Lung (tissue), 16 donors: Measurements from ENCODE around the gene KRTAP10-10. TPM values are rescaled to one million over a fixed set of nuclear protein-coding genes. Genes with fewer than 3 reads are reported as not detected.

Experiments used
- ATAC-seq: fragments of 200-7000 bp; cut with Tn5 transposase; one replicate; pipeline ENCODE4 v1.9.1; 2020; ENCODE audit warnings: moderate number of reproducible peaks; ENCODE audit not compliant: insufficient read depth, low FRiP score
- DNase-seq, 3 donors: peaks; one replicate each; pipeline ENCODE4 v3.0.0-alpha.2; 2013 to 2017
- H3K27ac ChIP-seq, 2 donors: one replicate each; pipeline ENCODE4 v1.5.1; 2013; ENCODE audit warnings: mild to moderate bottlenecking in 2 of 2, moderate library complexity in 2 of 2, control low read depth in 1 of 2, inconsistent platforms in 1 of 2, low read depth in 1 of 2, low read length in 1 of 2
- H3K27me3 ChIP-seq, 3 donors: one replicate each; pipeline ENCODE4 v1.5.1; 2013; ENCODE audit warnings: low read length in 2 of 3; ENCODE audit not compliant: control insufficient read depth in 3 of 3, insufficient read depth in 3 of 3
- H3K36me3 ChIP-seq, 4 donors: one replicate each; pipeline ENCODE4 v1.5.1; 2013; ENCODE audit warnings: low read length in 4 of 4, mild to moderate bottlenecking in 1 of 4, moderate library complexity in 1 of 4; ENCODE audit not compliant: control insufficient read depth in 4 of 4, insufficient read depth in 4 of 4
- H3K4me1 ChIP-seq, 5 donors: one replicate each; pipeline ENCODE4 v1.5.1; 2013; ENCODE audit warnings: low read length in 5 of 5, mild to moderate bottlenecking in 2 of 5, moderate library complexity in 1 of 5; ENCODE audit not compliant: control insufficient read depth in 5 of 5, insufficient read depth in 5 of 5
- H3K4me3 ChIP-seq: one replicate; pipeline ENCODE4 v1.5.1; 2013; ENCODE audit warnings: mild to moderate bottlenecking, control low read depth, moderate library complexity
- H3K9ac ChIP-seq, 2 donors: one replicate each; pipeline ENCODE4 v1.5.1; 2013; ENCODE audit warnings: low read length in 2 of 2, control low read depth in 1 of 2; ENCODE audit not compliant: insufficient read depth in 1 of 2
- H3K9me3 ChIP-seq, 4 donors: one replicate each; pipeline ENCODE4 v1.5.1; 2013; ENCODE audit warnings: low read length in 3 of 4, mild to moderate bottlenecking in 1 of 4, moderate library complexity in 1 of 4; ENCODE audit not compliant: control insufficient read depth in 4 of 4, insufficient read depth in 3 of 4
- WGBS, 2 donors: extraction: QIAGEN DNeasy Blood & Tissue Kit; methylation state at CpG; one replicate each; pipeline ENCODE4 v1.1.7; 2013; 5-methylcytosine and 5-hydroxymethylcytosine counted together
- long read RNA-seq, 5 donors: transcript quantifications; one replicate each; lab custom pipeline, GENCODE V29; 2026
- polyA plus RNA-seq, 2 donors: library from polyadenylated mRNA; stranded (reverse); fragments of 200-250 nt; gene quantifications; one replicate each; pipeline ENCODE4 v1.2.1, GENCODE V29; 2013
- total RNA-seq, 2 donors: library from RNA; depleted of rRNA in 1 of 2; stranded (reverse); fragments of >200 nt in 1 of 2; gene quantifications; one replicate each; pipeline ENCODE4 v1.2.1, GENCODE V29; 2014 to 2021
- TF ChIP-seq, protein P1 (sequence below): IDR thresholded peaks from 2 replicates; pipeline ENCODE4 v1.5.1; 2012; ENCODE audit warnings: mild to moderate bottlenecking; ENCODE audit errors: control extremely low read depth, extremely low read depth
- donor health status: control.
- donor health status: control.
- donor health status: Bipolar disorder and iron deficiency.
- donor health status: healthy.
- donor health status: DM: yes; HTN: yes; CAD: no.

Gene KRTAP10-10, protein sequence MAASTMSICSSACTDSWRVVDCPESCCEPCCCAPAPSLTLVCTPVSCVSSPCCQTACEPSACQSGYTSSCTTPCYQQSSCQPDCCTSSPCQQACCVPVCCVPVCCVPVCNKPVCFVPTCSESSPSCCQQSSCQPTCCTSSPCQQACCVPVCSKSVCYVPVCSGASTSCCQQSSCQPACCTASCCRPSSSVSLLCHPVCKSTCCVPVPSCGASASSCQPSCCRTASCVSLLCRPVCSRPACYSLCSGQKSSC
- total RNA-seq (not detected), polyA plus RNA-seq (not detected)
- long read RNA-seq, donor 1, result 0 reads
- long read RNA-seq, donor 2, result 0 reads
- long read RNA-seq, donor 3, result 0 reads
- long read RNA-seq, donor 4, result 0 reads
- long read RNA-seq, donor 5, result 0 reads

DNA sequence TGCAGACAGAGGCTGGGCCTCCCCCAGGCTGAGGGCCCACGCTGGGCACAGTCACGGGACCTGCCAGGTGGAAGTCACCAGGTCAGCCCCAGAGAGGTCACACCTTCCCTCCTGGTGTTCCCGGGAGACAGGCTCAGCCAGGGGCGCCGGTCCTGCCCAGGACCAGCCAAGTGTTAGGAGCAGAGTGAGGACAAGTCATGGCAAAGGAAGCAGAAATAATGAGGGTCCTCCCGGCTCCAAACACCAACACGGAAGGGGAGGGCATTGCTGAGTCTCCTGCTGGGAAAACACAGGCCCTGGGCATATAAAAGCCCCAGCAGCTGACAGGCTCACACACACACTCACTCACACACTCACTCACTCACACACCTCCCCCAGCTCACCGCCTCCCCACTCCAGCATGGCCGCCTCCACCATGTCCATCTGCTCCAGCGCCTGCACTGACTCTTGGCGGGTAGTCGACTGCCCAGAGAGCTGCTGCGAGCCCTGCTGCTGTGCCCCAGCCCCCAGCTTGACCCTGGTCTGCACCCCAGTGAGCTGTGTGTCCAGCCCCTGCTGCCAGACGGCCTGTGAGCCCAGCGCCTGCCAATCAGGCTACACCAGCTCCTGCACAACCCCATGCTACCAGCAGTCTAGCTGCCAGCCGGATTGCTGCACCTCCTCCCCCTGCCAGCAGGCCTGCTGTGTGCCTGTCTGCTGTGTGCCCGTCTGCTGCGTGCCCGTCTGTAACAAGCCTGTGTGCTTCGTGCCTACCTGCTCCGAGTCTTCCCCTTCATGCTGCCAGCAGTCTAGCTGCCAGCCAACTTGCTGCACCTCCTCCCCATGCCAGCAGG lies at the start of gene KRTAP10-10:
TSS of gene KRTAP10-10 (plus strand) at position 339 of the 833 bp plus-strand sequence. CDS start at position 401, 62 bp downstream.
- Histone ChIP-seq H3K27me3 (peaks cover 0 to 3% (median 0%) of the 10 kb centered on the region in 3 donors), H3K36me3 (no peaks in the 10 kb centered on the region), H3K27ac (no peak within 1 kb of the TSS), H3K9ac (no peak within 1 kb of the TSS), H3K4me3 (no peak within 1 kb of the TSS), H3K4me1 (peaks cover 0 to 5% (median 0%) of the 10 kb centered on the region in 5 donors), H3K9me3 (peaks cover 0 to 11% (median 3%) of the 10 kb centered on the region in 4 donors)
- DNase-seq, result peak in 1 of 3 donors; percentile 29
- ATAC-seq, result no peak
- WGBS, 2 donors, result 59 to 64% methylated on average over 18 to 21 of the region's 21 CpGs
- TF ChIP-seq, protein P1, sequence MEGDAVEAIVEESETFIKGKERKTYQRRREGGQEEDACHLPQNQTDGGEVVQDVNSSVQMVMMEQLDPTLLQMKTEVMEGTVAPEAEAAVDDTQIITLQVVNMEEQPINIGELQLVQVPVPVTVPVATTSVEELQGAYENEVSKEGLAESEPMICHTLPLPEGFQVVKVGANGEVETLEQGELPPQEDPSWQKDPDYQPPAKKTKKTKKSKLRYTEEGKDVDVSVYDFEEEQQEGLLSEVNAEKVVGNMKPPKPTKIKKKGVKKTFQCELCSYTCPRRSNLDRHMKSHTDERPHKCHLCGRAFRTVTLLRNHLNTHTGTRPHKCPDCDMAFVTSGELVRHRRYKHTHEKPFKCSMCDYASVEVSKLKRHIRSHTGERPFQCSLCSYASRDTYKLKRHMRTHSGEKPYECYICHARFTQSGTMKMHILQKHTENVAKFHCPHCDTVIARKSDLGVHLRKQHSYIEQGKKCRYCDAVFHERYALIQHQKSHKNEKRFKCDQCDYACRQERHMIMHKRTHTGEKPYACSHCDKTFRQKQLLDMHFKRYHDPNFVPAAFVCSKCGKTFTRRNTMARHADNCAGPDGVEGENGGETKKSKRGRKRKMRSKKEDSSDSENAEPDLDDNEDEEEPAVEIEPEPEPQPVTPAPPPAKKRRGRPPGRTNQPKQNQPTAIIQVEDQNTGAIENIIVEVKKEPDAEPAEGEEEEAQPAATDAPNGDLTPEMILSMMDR, result no peak

DNA sequence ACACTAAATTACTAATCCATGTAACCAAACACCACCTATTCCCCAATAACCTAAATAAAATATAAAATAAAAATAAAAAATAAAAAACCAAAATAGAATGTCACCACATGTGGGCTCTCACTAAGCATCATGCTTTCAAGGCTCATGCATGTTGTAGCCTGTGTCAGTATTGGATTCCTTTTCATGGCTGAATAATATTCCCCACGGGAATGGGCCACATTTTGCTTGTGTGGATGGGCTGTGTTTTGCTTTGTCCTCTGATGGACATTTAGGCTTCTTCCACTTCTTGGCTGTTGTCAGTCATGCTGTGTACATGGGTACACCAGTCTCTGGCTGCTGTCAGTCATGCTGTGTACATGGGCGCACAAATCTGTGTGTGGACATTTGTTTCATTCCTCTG lies 48.1 kb upstream of the KRTAP10-10 start:
- Histone ChIP-seq H3K9me3 (peaks cover 0 to 6% (median 0%) of the 10 kb centered on the region in 4 donors), H3K27me3 (peaks cover 0 to 2% (median under 1%) of the 10 kb centered on the region in 3 donors), H3K4me3 (no peak overlapping the region), H3K27ac (no peak overlapping the region), H3K9ac (no peak overlapping the region), H3K36me3 (no peaks in the 10 kb centered on the region), H3K4me1 (peaks cover 0 to 8% (median 0%) of the 10 kb centered on the region in 5 donors)
- no peak for ATAC-seq
- no peak for DNase-seq
- TF ChIP-seq, protein P1, result no peak
- 96 to 100% methylated on average over 2 of the region's 2 CpGs for WGBS, 2 donors

DNA sequence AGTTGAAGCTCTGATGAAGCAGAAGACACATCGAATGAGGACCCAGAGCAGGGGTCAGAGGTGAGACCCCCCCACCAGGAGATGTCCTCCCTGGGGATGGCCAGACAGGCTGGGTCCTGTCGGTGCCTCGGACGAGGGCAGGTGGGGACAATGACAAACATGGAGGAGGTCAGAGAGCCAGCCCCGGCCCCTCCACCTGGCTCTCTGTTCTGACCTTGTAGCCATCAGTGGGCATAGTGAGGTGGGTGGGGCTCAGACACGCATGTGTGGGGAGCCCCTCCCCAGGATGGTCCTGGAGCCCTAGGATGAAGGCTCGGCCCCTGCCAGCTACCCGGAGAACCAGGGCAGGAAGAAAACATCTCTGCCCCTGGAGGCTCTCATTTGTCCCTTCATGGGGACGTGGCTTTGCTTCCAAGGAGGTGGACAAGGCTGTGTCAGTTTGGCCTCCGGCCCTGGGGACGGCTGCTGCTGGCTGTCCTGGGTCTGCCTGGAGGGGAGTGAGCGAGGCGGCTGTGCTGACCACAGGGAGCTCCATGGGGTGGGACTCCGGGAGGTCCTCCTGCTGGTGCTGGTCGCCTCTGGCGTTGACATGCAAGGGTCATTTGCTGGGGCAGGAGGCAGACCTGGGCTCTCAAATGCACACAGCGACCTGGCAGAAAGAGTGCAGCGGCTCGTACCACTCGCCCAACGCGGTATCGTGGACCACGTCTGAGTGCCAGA lies 47.4 kb upstream of the KRTAP10-10 start:
- H3K27ac ChIP-seq, result no peak overlapping the region
- H3K27me3 ChIP-seq, result peaks cover 0 to under 1% (median 0%) of the 10 kb centered on the region in 3 donors
- DNase-seq (no peak), ATAC-seq (no peak)
- H3K9ac ChIP-seq, result no peak overlapping the region
- WGBS, 2 donors, result 79 to 85% methylated on average over 24 of the region's 24 CpGs
- TF ChIP-seq, protein P1, result no peak
- no peak overlapping the region for H3K4me3 ChIP-seq
- peaks cover 0 to 6% (median 0%) of the 10 kb centered on the region in 4 donors for H3K9me3 ChIP-seq
- H3K36me3 ChIP-seq, result no peaks in the 10 kb centered on the region
- H3K4me1 ChIP-seq, result peaks cover 0 to 8% (median 0%) of the 10 kb centered on the region in 5 donors
